C4-2B (cell line): ENCODE measurements around the gene SLC25A28.

Source experiments
- CTCF ChIP-seq: fragments of 450-650 bp; conservative IDR thresholded peaks from 2 replicates; pipeline ENCODE4 v1.5.1; 2017; ENCODE audit warnings: mild to moderate bottlenecking
- ZFX ChIP-seq: fragments of 450-650 bp; IDR thresholded peaks from 2 replicates; pipeline ENCODE4 v1.6.1; 2017

GRCh38 chr10:99656199-99657064, 36.2 kb upstream of the SLC25A28 start:
- no peak for TF ChIP-seq ZFX
- no peak for TF ChIP-seq CTCF
